ENCODE results near the gene RAG1. TPM values are rescaled to one million over a fixed set of nuclear protein-coding genes. Genes with fewer than 3 reads are reported as not detected.

Gene RAG1
- total RNA-seq, 6 donors from 2014 or later, result 0.44 to 2.1 (median 1.1) TPM

DNA sequence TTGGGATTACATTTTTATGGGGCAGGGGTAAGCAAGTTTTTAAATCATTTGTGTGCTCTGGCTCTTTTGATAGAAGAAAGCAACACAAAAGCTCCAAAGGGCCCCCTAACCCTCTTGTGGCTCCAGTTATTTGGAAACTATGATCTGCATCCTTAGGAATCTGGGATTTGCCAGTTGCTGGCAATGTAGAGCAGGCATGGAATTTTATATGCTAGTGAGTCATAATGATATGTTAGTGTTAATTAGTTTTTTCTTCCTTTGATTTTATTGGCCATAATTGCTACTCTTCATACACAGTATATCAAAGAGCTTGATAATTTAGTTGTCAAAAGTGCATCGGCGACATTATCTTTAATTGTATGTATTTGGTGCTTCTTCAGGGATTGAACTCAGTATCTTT is 10.1 kb downstream of the RAG1 start:
- H3K4me3 ChIP-seq, result no peak overlapping the region
- no peaks in the 10 kb centered on the region for H3K4me1 ChIP-seq
- TF ChIP-seq POLR2A (IDR thresholded peaks at IDR 0.05) (no peak), POLR2AphosphoS5 (IDR thresholded peaks at IDR 0.05) (no peak), EP300 (IDR thresholded peaks at IDR 0.05) (no peak)
- TF ChIP-seq, protein P1, sequence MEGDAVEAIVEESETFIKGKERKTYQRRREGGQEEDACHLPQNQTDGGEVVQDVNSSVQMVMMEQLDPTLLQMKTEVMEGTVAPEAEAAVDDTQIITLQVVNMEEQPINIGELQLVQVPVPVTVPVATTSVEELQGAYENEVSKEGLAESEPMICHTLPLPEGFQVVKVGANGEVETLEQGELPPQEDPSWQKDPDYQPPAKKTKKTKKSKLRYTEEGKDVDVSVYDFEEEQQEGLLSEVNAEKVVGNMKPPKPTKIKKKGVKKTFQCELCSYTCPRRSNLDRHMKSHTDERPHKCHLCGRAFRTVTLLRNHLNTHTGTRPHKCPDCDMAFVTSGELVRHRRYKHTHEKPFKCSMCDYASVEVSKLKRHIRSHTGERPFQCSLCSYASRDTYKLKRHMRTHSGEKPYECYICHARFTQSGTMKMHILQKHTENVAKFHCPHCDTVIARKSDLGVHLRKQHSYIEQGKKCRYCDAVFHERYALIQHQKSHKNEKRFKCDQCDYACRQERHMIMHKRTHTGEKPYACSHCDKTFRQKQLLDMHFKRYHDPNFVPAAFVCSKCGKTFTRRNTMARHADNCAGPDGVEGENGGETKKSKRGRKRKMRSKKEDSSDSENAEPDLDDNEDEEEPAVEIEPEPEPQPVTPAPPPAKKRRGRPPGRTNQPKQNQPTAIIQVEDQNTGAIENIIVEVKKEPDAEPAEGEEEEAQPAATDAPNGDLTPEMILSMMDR (IDR thresholded peaks at IDR 0.05), result no peak
- ATAC-seq (ENCODE audit: low FRiP score in 2 of 2) (no peak), DNase-seq (no peak)
- no peak overlapping the region for H3K27ac ChIP-seq
- H3K36me3 ChIP-seq, result peaks cover 0 to 10% (median 0%) of the 10 kb centered on the region in 4 donors
- H3K27me3 ChIP-seq, result no peaks in the 10 kb centered on the region
- 86 to 92% methylated on average over 2 of the region's 2 CpGs for WGBS, 2 donors
- H3K9me3 ChIP-seq, result peaks cover 0 to 4% (median 0%) of the 10 kb centered on the region in 4 donors

DNA sequence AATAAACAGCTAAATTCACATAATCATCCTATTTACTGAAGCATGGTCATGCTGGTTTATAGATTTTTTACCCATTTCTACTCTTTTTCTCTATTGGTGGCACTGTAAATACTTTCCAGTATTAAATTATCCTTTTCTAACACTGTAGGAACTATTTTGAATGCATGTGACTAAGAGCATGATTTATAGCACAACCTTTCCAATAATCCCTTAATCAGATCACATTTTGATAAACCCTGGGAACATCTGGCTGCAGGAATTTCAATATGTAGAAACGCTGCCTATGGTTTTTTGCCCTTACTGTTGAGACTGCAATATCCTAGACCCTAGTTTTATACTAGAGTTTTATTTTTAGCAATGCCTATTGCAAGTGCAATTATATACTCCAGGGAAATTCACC is 10.7 kb downstream of the RAG1 start:
- TF ChIP-seq EP300 (IDR thresholded peaks at IDR 0.05) (no peak), POLR2AphosphoS5 (IDR thresholded peaks at IDR 0.05) (no peak), POLR2A (IDR thresholded peaks at IDR 0.05) (no peak)
- TF ChIP-seq, protein P1 (IDR thresholded peaks at IDR 0.05), result no peak
- 79 to 83% methylated on average over 1 of the region's 1 CpG for WGBS, 2 donors

GRCh38 chr11:36581536-36581935 is 13.7 kb downstream of the RAG1 start:
- TF ChIP-seq, protein P1 (IDR thresholded peaks at IDR 0.05), result no peak
- TF ChIP-seq POLR2AphosphoS5 (IDR thresholded peaks at IDR 0.05), result no peak
- no peak for TF ChIP-seq EP300 (IDR thresholded peaks at IDR 0.05)
- no peak for TF ChIP-seq POLR2A (IDR thresholded peaks at IDR 0.05)
- Histone ChIP-seq H3K27me3 (no peaks in the 10 kb centered on the region), H3K4me3 (no peak overlapping the region), H3K27ac (no peak overlapping the region), H3K36me3 (no peaks in the 10 kb centered on the region), H3K4me1 (no peaks in the 10 kb centered on the region), H3K9me3 (peaks cover 0 to 4% (median 0%) of the 10 kb centered on the region in 4 donors)
- no peak for DNase-seq
- no peak for ATAC-seq (ENCODE audit: low FRiP score in 2 of 2)
- 68 to 70% methylated on average over 2 of the region's 2 CpGs for WGBS, 2 donors

More for the DNA sequence above, 10.7 kb downstream of the RAG1 start:
- Histone ChIP-seq H3K4me3 (no peak overlapping the region), H3K9me3 (peaks cover 0 to 4% (median 0%) of the 10 kb centered on the region in 4 donors), H3K36me3 (peaks cover 0 to 10% (median 0%) of the 10 kb centered on the region in 4 donors), H3K27ac (no peak overlapping the region), H3K4me1 (no peaks in the 10 kb centered on the region), H3K27me3 (no peaks in the 10 kb centered on the region)
- no peak for ATAC-seq (ENCODE audit: low FRiP score in 2 of 2)
- no peak for DNase-seq

- no peaks in the 10 kb centered on the region for H3K4me1 ChIP-seq
- WGBS, 2 donors, result 60 to 73% methylated on average over 3 of the region's 3 CpGs
- no peaks in the 10 kb centered on the region for H3K27me3 ChIP-seq
- H3K36me3 ChIP-seq, result no peaks in the 10 kb centered on the region
- no peak for DNase-seq
- peaks cover 0 to 4% (median 0%) of the 10 kb centered on the region in 4 donors for H3K9me3 ChIP-seq
- ATAC-seq (ENCODE audit: low FRiP score in 2 of 2), result no peak
- no peak overlapping the region for H3K27ac ChIP-seq
- TF ChIP-seq EP300 (IDR thresholded peaks at IDR 0.05), result no peak
- H3K4me3 ChIP-seq, result no peak overlapping the region
These were observed 15.9 kb downstream of the RAG1 start for GRCh38 chr11:36583667-36584066.

DNA sequence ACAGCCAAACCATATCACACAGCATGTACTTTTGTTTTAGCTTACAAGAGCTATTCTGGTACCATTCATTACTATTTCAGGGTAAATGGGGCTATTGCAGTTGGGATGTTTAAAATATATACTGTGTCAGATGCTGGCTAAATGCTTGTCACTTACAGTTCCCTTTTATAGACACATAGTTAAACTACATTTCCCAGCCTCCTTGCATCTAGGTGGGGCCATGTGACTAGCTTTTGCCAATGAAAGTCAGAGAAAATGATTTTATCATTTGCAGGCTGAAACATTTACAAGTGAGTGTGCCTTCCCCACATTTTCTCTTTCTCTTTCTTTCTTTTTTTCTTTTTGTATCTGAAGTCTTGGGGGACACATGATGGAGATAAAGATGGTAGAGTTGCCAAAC is 18.7 kb downstream of the RAG1 start:
- H3K9me3 ChIP-seq, result peaks cover 0 to 3% (median 0%) of the 10 kb centered on the region in 4 donors
- DNase-seq (no peak), ATAC-seq (ENCODE audit: low FRiP score in 2 of 2) (no peak)
- H3K4me3 ChIP-seq, result no peak overlapping the region
- no peaks in the 10 kb centered on the region for H3K27me3 ChIP-seq
- no peaks in the 10 kb centered on the region for H3K36me3 ChIP-seq
- H3K27ac ChIP-seq, result no peak overlapping the region
- H3K4me1 ChIP-seq, result no peaks in the 10 kb centered on the region
- TF ChIP-seq POLR2AphosphoS5 (IDR thresholded peaks at IDR 0.05) (no peak), POLR2A (IDR thresholded peaks at IDR 0.05) (no peak), EP300 (IDR thresholded peaks at IDR 0.05) (no peak)
- TF ChIP-seq, protein P1 (IDR thresholded peaks at IDR 0.05), result no peak
